Stromal cell of bone marrow (primary cell): ENCODE measurements around the gene RNPEP.
A peak's percentile ranks its signal among the peaks of the same experiment; 100 is the strongest.
"Not testable (repeated sequence)": the region's sequence is repeated elsewhere in the genome, so short reads cannot be mapped to it uniquely, and the experiment has no call there.

Experiments
- DNase-seq: peaks from one replicate; pipeline ENCODE4 v3.0.0-alpha.2; 2012; ENCODE audit warnings: low read depth

RNPEP gene, protein sequence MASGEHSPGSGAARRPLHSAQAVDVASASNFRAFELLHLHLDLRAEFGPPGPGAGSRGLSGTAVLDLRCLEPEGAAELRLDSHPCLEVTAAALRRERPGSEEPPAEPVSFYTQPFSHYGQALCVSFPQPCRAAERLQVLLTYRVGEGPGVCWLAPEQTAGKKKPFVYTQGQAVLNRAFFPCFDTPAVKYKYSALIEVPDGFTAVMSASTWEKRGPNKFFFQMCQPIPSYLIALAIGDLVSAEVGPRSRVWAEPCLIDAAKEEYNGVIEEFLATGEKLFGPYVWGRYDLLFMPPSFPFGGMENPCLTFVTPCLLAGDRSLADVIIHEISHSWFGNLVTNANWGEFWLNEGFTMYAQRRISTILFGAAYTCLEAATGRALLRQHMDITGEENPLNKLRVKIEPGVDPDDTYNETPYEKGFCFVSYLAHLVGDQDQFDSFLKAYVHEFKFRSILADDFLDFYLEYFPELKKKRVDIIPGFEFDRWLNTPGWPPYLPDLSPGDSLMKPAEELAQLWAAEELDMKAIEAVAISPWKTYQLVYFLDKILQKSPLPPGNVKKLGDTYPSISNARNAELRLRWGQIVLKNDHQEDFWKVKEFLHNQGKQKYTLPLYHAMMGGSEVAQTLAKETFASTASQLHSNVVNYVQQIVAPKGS

DNA sequence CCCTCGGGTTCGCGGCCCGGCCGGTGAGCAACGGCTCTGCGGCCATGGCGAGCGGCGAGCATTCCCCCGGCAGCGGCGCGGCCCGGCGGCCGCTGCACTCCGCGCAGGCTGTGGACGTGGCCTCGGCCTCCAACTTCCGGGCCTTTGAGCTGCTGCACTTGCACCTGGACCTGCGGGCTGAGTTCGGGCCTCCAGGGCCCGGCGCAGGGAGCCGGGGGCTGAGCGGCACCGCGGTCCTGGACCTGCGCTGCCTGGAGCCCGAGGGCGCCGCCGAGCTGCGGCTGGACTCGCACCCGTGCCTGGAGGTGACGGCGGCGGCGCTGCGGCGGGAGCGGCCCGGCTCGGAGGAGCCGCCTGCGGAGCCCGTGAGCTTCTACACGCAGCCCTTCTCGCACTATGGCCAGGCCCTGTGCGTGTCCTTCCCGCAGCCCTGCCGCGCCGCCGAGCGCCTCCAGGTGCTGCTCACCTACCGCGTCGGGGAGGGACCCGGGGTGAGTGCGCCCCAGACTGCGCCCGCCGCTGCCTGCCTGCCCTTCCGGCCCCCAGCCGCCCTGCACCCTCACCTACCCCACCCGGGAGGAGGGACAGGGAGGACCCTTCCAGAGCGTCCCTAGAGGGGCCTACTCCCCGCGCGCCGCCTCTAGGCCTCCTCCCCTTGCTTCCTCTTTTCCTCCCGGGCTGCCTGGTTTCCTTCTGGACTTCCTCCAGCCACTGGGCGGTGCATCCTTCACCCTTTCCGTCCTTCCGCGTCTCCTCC, at the start of gene RNPEP:
RNPEP (plus strand) TSS at position 26 of the 757 bp plus-strand sequence; CDS start at position 45, 19 bp downstream.
- DNase-seq: peak; percentile 73

DNA sequence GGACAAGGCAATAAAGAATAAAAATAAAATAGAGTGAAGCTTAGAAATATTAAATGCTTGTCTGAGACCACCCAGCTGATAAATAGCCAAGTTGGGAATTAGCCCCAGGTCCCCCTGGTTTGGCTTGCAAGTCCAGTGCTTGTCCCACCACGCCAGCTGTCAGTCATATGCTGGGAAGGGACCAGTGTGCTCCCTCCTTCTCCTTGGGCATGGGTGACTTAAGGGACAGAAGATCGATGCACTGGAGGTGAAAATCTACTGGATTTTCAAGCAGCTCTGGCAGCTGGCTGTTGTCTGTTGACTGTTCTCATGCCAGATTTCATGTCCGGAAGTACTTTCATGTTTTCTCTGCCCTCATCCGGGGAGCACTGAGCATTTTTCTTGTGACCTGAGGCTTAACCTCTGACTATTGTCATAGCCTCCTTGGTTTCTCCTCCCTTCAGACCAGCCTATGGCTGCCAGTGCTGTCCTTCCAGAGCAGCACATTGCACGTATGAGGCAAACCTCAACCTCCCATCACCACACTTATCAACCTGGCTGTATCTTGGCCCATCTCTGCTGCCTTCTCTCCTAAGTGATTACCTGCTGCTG, 48.5 kb upstream of the RNPEP start:
- no peak for DNase-seq

DNA sequence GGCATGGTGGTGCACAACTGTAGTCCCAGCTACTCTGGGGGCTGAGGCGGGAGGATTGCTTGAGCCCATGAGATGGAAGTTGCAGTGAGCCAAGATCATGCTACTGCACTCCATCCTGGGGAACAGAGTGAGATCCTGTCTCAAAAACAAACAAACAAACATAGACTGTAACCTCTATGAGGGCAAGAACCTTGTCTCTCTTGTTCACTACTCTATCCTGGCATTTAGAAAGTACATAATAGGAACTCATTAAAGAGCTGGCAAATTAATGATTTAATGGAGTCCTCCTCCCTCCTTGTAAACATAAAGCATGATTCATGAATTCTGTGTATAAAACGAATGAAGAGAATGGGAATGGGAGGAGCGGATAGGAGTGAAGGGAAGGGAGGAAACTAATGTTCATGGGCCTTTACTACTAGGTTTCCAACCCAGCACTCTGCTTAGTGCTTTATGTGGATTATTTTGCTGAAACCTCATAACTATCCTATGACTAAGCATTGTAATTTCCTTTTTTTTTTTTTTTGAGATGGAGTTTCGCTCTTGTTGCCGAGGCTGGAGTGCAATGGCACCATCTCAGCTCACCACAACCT, 44.7 kb upstream of the RNPEP start:
- DNase-seq: peak; percentile 56

DNA sequence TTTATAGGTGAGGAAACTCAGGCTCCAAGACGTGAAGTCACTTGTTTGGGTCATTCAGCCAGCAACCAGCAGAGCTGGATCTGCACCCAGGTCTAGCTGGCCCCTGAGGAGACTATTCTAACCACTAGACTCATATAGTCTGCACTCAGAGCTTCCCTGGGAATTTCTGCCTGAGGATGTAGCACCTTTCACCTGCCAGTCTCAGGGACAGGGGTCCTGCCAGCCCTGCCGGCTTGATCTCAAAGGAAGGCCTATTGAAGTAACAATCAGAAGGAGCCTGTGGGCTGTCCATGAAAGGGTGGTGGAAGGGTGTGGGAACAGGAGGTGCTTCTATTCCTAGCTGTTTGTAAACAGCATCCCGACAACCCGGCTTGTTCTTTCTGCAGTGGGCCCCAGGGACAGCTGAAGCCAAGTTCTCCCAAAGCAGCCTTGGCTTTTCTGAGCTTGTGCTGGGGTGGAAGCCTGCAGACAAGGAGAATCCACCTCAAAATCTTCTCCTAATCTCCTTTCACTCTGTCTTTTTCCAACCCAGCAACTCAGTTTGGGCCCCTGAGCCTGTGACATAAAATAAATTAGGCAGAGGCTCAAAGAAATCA, 43.9 kb upstream of the RNPEP start:
- no peak for DNase-seq

DNA sequence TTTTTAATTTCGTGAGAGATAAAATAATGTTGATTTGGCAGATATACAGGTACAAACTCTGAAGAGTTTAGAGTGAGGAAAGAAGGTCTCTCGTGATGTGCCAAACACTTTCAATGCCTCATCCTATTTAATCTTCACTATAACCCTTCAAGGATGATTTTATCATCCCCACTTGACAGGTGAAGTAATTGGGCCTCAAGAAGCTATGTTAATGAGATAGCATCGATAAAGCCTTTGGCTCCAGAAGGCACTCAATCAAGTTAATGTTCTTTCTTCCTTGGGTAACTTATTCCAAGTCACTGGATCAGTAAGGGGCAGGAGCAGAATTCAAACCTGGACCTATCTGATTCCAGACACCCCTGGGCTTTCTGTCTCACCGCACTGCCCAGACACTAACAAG, 43.3 kb upstream of the RNPEP start:
- no peak for DNase-seq

DNA sequence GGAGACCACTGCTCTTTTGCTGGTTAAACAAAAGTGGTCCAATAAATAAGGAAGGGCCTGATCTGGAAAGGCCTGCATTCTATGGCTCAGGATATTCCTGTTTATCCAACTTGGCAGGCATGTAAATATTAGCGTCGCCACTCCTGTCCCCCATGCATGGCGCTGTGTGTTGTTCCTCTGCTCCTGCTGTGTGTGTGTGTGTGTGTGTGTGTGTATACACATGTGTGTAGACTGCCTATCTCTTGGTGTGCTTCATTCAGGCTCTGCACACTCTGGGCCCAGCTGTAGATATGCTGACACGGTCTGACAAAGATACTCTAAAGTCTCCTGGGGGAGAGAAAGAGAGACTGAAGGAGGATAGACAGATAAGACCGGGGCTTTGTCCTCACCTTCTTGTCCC, 42.9 kb upstream of the RNPEP start:
- DNase-seq: no peak

DNA sequence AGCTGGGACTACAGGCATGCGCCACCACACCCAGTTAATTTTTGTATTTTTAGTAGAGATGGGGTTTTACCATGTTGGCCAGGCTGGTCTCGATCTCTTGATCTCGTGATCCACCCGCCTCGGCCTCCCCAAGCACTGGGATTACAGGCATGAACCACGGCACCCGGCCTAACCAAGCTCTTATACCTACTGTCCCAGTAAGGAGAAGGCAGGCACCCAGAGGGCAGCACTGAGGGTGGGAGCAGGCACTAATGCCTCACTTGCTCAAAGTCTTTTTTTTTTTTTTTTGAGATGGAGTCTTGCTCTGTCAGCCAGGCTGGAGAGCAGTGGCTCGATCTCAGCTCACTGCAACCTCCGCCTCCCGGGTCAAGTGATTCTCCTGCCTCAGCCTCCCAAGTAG, 42.1 kb upstream of the RNPEP start:
- DNase-seq: not testable (repeated sequence)

DNA sequence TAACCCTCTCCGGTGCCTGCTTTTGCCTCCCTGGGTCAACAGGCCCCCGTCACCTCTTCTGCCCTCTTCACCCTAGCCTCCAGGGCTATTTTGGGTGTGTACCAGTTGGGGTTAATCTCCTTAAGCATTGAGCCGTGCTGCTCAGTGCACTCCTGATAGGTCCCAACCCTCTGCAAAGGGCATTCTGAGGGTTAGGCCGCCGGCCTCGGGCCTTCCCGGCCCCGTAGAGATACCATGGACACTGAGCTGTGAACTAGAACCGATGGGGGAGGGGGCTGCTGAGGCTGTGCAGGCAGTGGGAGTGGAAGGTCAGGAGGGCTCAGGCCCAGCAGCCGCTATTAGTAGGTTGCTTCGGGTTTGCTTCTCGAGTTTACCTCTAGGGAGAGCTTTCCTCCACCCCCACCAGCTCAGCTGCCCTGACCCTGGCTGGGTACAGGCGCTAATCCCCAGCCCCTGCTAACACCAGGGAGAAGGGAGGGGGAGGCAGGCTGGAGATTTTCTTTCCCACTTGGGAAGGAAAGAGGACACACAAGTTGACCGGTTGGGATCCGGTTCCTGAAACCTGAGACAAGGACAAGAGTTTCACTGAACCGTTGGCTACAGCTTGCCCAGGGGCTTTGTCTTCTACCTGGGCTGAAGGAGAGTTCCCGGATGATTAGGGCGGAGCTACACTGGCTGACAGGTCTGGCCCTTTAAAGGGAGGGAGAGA, 40.9 kb upstream of the RNPEP start:
- no peak for DNase-seq

DNA sequence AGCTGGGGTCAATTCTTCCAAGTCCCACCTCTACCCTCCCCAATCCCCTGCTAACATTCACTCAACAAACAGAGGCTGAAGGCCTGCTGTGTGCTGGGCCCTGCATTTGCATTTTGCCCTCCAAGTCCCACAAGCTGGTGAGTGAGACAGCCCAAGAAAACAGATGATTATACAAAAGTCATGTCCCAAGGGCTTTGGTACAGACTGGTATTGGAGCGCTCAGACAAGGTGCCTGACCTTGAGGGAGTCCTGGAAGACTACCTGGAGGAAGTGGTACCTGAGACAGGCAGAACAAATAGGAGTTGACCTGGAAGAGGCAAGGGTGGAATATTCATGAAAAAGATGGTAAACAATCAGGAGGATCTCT, 40.3 kb upstream of the RNPEP start:
- DNase-seq: no peak

DNA sequence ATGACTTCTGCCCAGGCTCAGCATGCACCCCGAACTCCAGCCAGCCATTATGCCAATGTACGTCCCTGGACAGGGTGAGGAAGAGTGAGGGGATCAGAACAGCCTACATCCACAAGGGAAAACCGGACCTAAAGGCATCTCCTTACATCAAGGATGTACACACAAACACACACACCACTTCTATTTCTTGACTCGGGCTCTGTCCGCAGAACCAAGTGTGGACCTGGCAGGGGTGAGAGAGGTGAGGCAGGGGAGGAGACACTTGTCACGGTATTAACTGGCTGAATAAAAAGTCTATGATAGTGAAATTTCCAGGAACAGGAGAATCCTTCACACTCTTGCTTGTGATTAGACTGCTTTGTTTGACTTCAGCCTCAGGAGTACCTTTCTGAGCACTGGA, 38.4 kb upstream of the RNPEP start:
- no peak for DNase-seq

DNA sequence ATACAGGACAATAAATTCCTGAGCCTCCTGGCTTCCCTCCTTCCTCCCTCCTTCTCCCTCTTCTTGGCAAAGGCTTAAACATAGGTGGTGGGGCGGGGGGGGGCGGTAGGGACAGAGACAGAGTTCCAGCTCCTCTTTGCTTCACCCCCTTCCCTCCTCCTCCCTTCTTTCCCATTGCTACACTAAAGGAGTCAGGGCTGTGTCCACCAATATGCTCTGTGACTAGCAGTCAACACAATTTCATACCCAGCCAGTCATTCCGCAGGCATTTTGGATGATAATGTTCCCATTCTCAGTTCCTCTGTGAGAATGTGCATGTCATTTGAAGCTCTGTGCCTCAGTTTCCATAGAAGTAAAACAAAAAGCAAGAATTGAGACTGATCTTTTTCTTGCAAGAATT, 37.8 kb upstream of the RNPEP start:
- DNase-seq: no peak

DNA sequence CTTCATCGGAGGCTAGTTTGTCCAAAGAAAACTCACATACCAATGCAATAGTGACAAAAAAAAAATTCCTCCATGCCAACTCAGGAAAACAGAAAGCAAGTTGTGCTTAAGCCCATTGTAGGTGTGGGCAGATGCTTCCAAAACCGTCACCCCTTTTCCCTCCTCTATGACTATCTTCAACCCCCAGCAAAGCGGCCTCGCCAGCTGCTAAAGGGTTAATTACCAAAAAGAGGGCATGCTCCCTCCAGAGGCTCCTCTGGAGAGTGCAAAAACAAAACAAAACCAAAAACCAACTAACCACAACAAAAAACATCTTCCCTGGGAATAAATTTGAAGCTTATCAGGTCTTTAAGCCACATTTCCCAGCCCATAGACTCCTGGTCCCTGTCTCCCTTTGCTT, 37.3 kb upstream of the RNPEP start:
- no peak for DNase-seq

DNA sequence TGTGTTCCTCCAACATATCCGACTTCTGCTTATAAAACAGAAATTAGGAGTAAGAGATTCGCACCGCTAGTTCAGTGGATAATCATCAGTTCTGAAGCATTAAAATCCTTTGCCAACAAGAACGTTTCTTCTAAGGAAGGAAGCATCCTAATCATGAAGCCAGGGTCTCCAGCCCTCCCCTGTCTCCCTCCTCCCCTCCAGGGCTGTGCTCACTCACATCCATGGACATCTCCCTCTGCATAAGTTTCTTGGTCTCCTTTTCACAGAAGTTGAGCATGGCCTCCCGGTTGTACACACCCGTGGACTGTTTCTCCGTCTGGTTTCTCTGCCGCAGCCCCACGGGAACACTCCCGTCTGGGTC, 36.6 kb upstream of the RNPEP start:
- no peak for DNase-seq

DNA sequence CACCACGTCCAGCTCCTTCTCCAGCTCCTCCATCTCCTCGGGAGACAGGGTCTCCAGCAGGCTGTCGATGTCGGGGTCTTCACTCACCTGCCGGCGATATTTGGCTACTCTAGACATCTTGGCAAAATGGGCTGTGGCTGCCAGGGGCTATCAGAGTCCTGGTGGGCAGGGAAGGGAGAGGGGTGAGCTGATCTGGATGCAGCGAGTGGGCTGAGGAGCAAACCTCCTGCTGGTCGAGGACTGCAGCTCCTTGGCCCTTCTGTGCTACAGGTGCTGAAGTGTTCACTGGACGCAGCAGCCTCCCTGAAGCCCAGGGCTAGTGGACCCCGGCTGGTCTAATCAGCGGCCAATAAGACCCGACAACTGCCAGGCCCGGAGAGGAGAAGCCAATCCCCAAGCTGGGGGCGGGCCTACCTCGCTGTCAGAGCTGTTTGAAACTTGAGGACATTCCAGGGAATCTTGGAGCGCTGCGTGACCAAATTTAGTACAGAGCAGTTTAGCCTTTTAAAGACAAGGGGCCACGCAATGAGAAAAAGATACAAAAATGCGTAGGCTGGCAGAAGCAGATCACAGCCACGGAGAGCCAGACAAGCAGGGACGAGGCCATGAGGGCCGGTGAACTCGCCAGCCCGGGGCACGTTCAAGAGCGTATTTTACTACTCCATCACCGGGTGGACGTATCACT, 36.1 kb upstream of the RNPEP start, which contains the start of gene LMOD1:
LMOD1 (minus strand) TSS at position 325 of the 685 bp plus-strand sequence; CDS start at position 117, 208 bp downstream.
- peak; percentile 85 for DNase-seq

DNA sequence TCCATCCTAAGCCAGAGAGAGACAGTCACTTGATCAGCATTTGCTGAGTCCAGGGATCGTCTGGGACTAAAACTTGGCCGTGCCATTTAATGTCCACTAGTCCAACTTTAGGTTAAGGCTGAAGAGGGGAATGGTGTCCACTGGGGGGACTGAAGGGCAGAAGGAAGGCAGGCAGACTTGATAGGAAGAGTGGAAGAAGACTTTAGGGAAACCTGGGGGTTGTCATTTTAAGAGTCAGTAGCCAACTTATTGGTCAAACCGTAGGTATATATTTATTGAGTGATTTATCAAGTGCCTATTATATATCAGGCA, 34.8 kb upstream of the RNPEP start:
- no peak for DNase-seq

DNA sequence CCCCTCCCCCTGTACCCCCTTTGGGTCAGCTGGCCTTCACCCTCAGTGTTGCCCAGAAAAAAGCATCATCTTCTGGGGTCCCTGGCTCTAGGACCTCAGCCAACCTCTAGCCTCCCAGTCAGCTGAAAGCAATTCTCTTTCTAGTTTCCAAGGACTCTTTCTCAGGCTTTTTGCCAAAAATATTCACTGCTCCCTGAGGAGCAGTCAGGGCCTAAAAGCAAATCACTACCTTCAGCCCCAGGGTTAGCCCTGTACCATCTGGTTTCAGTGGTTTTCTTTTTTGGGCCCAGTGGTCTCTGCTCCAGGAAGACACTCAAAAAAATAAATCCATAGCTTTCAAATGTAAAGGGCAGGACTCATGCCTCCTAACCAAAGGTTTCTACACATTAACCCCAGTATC, 33.0 kb upstream of the RNPEP start:
- DNase-seq: peak; percentile 34

DNA sequence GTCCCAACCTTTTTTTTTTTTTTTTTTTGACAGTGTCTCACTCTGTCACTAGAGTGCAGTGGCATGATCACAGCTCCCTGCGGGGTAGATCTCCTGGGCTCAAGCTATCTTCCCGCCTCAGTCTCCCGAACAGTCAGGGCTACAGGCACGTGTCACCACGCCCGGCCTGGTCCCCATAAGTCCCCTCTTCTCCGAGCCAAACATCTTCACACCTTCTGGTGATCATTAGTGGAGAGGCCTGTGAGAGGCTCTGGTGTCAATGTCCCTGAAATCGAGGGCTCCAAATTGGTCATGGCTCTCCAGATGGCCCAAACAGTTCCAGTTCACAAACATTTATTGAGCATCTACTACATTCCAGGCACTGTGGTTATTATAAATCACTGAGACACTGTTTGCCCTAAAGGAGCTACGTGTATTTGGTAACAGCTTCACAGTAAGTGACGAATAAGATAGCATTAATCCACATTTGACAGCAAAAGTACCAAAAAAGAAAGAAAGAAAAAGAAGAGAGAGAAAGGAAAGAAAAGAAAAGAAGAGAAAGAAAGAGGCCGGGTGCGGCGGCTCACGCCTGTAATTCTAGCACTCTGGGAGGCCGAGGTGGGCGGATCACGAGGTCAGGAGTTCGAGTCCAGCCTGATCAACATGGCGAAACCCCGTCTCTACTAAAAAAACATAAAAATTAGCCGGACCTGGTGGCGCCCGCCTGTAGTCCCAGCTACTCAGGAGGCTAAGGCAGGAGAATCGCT, 28.0 kb upstream of the RNPEP start:
- no peak for DNase-seq

DNA sequence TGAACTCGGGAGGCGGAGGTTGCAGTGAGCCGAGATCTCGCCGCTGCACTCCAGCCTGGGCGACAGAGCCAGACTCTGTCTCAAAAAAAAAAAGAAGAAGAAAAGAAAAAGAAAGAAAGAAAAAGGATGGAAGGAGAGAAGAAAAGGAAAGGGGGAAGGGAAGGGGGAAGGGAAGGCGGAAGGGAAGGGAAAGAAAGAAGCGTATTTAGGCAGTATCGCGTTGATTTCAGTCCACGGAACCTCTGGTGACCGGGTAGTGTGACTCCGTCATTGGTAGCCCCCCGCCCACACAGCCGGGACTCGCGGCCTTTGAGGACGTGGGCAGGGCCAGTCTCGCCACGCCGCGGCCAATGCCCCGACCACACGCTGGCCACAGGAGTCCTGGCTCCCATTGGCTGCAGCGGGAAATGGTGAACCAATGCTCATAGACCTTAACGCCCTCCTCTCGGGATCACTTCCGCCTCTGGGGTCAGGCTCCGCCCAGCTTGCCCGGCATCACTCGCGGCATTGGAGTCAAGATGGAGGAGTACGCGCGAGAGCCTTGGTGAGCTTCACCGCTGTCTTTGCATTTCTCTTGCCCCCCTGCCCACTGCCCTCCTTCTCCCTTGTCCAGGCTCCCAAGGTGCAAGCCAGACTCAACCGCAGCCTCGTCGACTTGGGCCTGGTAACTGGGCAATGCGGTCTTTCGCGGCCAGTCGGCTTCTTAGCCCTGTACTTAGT, 27.3 kb upstream of the RNPEP start, which contains the start of gene TIMM17A:
TIMM17A (plus strand) TSS at position 495 of the 720 bp plus-strand sequence; CDS start at position 519, 24 bp downstream.
- peak; percentile 99 for DNase-seq

DNA sequence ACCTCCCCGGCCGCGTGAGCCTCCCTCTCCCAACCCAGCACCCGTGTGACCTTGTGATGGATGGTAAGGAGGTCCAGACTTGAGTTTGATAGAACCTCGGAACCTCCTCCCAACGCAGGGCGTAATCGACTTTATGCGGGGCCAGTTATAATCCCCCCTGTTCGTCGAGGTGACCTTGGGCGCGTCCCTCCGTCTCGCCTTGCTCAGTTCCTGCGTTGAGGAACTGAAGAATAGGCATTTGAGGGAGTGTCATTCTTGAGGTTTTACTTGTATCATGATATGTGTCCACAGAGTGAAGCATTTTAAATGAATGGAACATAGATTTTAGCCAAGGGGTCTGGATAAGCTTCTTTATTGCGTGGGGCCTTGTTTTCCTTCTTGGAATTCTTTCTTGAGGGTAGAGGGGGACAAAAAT, 26.7 kb upstream of the RNPEP start:
- no peak for DNase-seq
